CD1c-positive myeloid dendritic cell (primary cell): Measurements from ENCODE around the gene PCDH1.
"Not testable (repeated sequence)": the region's sequence is repeated elsewhere in the genome, so short reads cannot be mapped to it uniquely, and the experiment has no call there.

ENCODE experiments used
- DNase-seq: peaks from one replicate; pipeline ENCODE4 v3.0.0-alpha.2; 2016; ENCODE audit errors: extremely low spot score

Gene PCDH1

GRCh38 chr5:141898448-141899049 lies 20.3 kb upstream of the PCDH1 start:
- peak; percentile 41 for DNase-seq

- DNase-seq, result no peak
Observed at GRCh38 chr5:141897425-141897824, 19.2 kb upstream of the PCDH1 start.

GRCh38 chr5:141890429-141890828 lies 12.2 kb upstream of the PCDH1 start:
- DNase-seq, result not testable (repeated sequence)

- no peak for DNase-seq
Observed at GRCh38 chr5:141889282-141889871, 11.2 kb upstream of the PCDH1 start.

GRCh38 chr5:141883892-141884318 lies 5.7 kb upstream of the PCDH1 start:
- no peak for DNase-seq

- DNase-seq, result peak; percentile 34
Observed at GRCh38 chr5:141883184-141883891, 5.1 kb upstream of the PCDH1 start.

GRCh38 chr5:141882594-141883183 lies 4.5 kb upstream of the PCDH1 start:
- no peak for DNase-seq

GRCh38 chr5:141881886-141882285 lies 3.7 kb upstream of the PCDH1 start:
- no peak for DNase-seq

GRCh38 chr5:141880961-141881801 lies 3.0 kb upstream of the PCDH1 start:
- DNase-seq, result no peak

- DNase-seq, result no peak
Observed at GRCh38 chr5:141879941-141880738, 1.9 kb upstream of the PCDH1 start.

GRCh38 chr5:141879426-141879759 lies 1.2 kb upstream of the PCDH1 start:
- DNase-seq, result no peak

- peak; percentile 95 for DNase-seq
Observed at GRCh38 chr5:141878711-141879425, 658 bp upstream of the PCDH1 start.

- no peak for DNase-seq
Observed at GRCh38 chr5:141877356-141878185, 639 bp downstream of the PCDH1 start.

- no peak for DNase-seq
Observed at GRCh38 chr5:141876628-141877355, 1.4 kb downstream of the PCDH1 start.

GRCh38 chr5:141875795-141876627 lies 2.2 kb downstream of the PCDH1 start:
- DNase-seq, result no peak

- DNase-seq, result no peak
Observed at GRCh38 chr5:141875022-141875740, 3.0 kb downstream of the PCDH1 start.

- no peak for DNase-seq
Observed at GRCh38 chr5:141874262-141874964, 3.8 kb downstream of the PCDH1 start.
